Globus pallidus (tissue), 1 donor: ENCODE data around the gene CBLB.
"Not testable (repeated sequence)": the region's sequence is repeated elsewhere in the genome, so short reads cannot be mapped to it uniquely, and the experiment has no call there.

Source experiments
- DNase-seq: peaks from one replicate; pipeline ENCODE4 v3.0.0-alpha.2; 2015; ENCODE audit warnings: low spot score

The CBLB gene

GRCh38 chr3:105755121-105755886, 113.5 kb downstream of the CBLB start:
- no peak for DNase-seq

- no peak for DNase-seq
Measured at GRCh38 chr3:105752791-105753415, 115.9 kb downstream of the CBLB start.

GRCh38 chr3:105747696-105748095, 121.1 kb downstream of the CBLB start:
- DNase-seq = no peak

- DNase-seq = no peak
Measured at GRCh38 chr3:105747060-105747541, 121.7 kb downstream of the CBLB start.

- DNase-seq = no peak
Measured at GRCh38 chr3:105746231-105746996, 122.4 kb downstream of the CBLB start.

GRCh38 chr3:105745046-105745445, 123.8 kb downstream of the CBLB start:
- no peak for DNase-seq

GRCh38 chr3:105744202-105744601, 124.6 kb downstream of the CBLB start:
- DNase-seq = no peak

- no peak for DNase-seq
Measured at GRCh38 chr3:105733356-105733755, 135.5 kb downstream of the CBLB start.

GRCh38 chr3:105731686-105732085, 137.1 kb downstream of the CBLB start:
- DNase-seq = no peak

- no peak for DNase-seq
Measured at GRCh38 chr3:105730801-105731354, 137.9 kb downstream of the CBLB start.

- no peak for DNase-seq
Measured at GRCh38 chr3:105729667-105730066, 139.1 kb downstream of the CBLB start.

GRCh38 chr3:105728771-105729312, 140.0 kb downstream of the CBLB start:
- no peak for DNase-seq

- DNase-seq = not testable (repeated sequence)
Measured at GRCh38 chr3:105727036-105727435, 141.8 kb downstream of the CBLB start.

GRCh38 chr3:105722943-105723556, 145.8 kb downstream of the CBLB start:
- peak; percentile 37 for DNase-seq

- DNase-seq = no peak
Measured at GRCh38 chr3:105719791-105720190, 149.0 kb downstream of the CBLB start.

- no peak for DNase-seq
Measured at GRCh38 chr3:105715372-105715771, 153.4 kb downstream of the CBLB start.

- DNase-seq = no peak
Measured at GRCh38 chr3:105714453-105714852, 154.4 kb downstream of the CBLB start.

- no peak for DNase-seq
Measured at GRCh38 chr3:105708980-105709379, 159.8 kb downstream of the CBLB start.

- DNase-seq = no peak
Measured at GRCh38 chr3:105707009-105707408, 161.8 kb downstream of the CBLB start.

GRCh38 chr3:105704726-105705410, 163.9 kb downstream of the CBLB start:
- DNase-seq = no peak

GRCh38 chr3:105700575-105700974, 168.2 kb downstream of the CBLB start:
- DNase-seq = no peak
